ENCODE results near the gene CAMK1D.
"Not testable (repeated sequence)": the region's sequence is repeated elsewhere in the genome, so short reads cannot be mapped to it uniquely, and the experiment has no call there.

The CAMK1D gene

GRCh38 chr10:12513775-12514673, 164.7 kb downstream of the CAMK1D start:
- DNase-seq (ENCODE audit: low read depth in 2 of 2): no peak

- no peak for DNase-seq (ENCODE audit: low read depth in 2 of 2)
Measured at GRCh38 chr10:12518024-12518423, 168.7 kb downstream of the CAMK1D start.

GRCh38 chr10:12521423-12521822, 172.1 kb downstream of the CAMK1D start:
- no peak for DNase-seq (ENCODE audit: low read depth in 2 of 2)

GRCh38 chr10:12526311-12526710, 177.0 kb downstream of the CAMK1D start:
- DNase-seq (ENCODE audit: low read depth in 2 of 2): no peak

GRCh38 chr10:12529976-12530375, 180.6 kb downstream of the CAMK1D start:
- DNase-seq (ENCODE audit: low read depth in 2 of 2): no peak

GRCh38 chr10:12531305-12532220, 182.2 kb downstream of the CAMK1D start:
- no peak for DNase-seq (ENCODE audit: low read depth in 2 of 2)

GRCh38 chr10:12533151-12533550, 183.8 kb downstream of the CAMK1D start:
- DNase-seq (ENCODE audit: low read depth in 2 of 2): no peak

GRCh38 chr10:12533723-12534122, 184.4 kb downstream of the CAMK1D start:
- DNase-seq (ENCODE audit: low read depth in 2 of 2): no peak

- no peak for DNase-seq (ENCODE audit: low read depth in 2 of 2)
Measured at GRCh38 chr10:12534824-12535223, 185.5 kb downstream of the CAMK1D start.

- DNase-seq (ENCODE audit: low read depth in 2 of 2): no peak
Measured at GRCh38 chr10:12535656-12536055, 186.3 kb downstream of the CAMK1D start.

GRCh38 chr10:12538491-12538995, 189.2 kb downstream of the CAMK1D start:
- no peak for DNase-seq (ENCODE audit: low read depth in 2 of 2)

GRCh38 chr10:12539350-12540164, 190.2 kb downstream of the CAMK1D start:
- no peak for DNase-seq (ENCODE audit: low read depth in 2 of 2)

GRCh38 chr10:12540341-12540781, 191.0 kb downstream of the CAMK1D start:
- DNase-seq (ENCODE audit: low read depth in 2 of 2): no peak

GRCh38 chr10:12541446-12542067, 192.2 kb downstream of the CAMK1D start:
- DNase-seq (ENCODE audit: low read depth in 2 of 2): no peak

GRCh38 chr10:12542133-12542670, 192.9 kb downstream of the CAMK1D start:
- DNase-seq (ENCODE audit: low read depth in 2 of 2): no peak

GRCh38 chr10:12543589-12543988, 194.2 kb downstream of the CAMK1D start:
- DNase-seq (ENCODE audit: low read depth in 2 of 2): no peak

- not testable (repeated sequence) for DNase-seq (ENCODE audit: low read depth in 2 of 2)
Measured at GRCh38 chr10:12546160-12546802, 196.9 kb downstream of the CAMK1D start.

- no peak for DNase-seq (ENCODE audit: low read depth in 2 of 2)
Measured at GRCh38 chr10:12547301-12547771, 198.0 kb downstream of the CAMK1D start.

- no peak for DNase-seq (ENCODE audit: low read depth in 2 of 2)
Measured at GRCh38 chr10:12549297-12549696, 199.9 kb downstream of the CAMK1D start.

- DNase-seq (ENCODE audit: low read depth in 2 of 2): no peak
Measured at GRCh38 chr10:12550994-12551393, 201.6 kb downstream of the CAMK1D start.
